ENCODE data around the gene FCER1G. TPM values are rescaled to one million over a fixed set of nuclear protein-coding genes. Genes with fewer than 3 reads are reported as not detected.

Gene FCER1G
- total RNA-seq, 4 donors from 2014 or later: 6.4 to 74.6 (median 52.0) TPM

- no peak for TF ChIP-seq EP300 (IDR thresholded peaks at IDR 0.05)
- TF ChIP-seq POLR2AphosphoS5 (IDR thresholded peaks at IDR 0.05): no peak
- TF ChIP-seq CTCF (IDR thresholded peaks at IDR 0.05): no peak
- no peak for TF ChIP-seq POLR2A (IDR thresholded peaks at IDR 0.05)
- Histone ChIP-seq H3K36me3 (peaks cover 0 to 15% of the 10 kb centered on the region in 2 donors), H3K27me3 (no peaks in the 10 kb centered on the region), H3K27ac (peak overlapping the region in 3 of 4 donors; percentile 94 to 96 (median 96)), H3K9me3 (no peaks in the 10 kb centered on the region), H3K4me1 (peaks cover 0 to 91% (median 49%) of the 10 kb centered on the region in 3 donors), H3K4me3 (no peak overlapping the region)
- 28 to 65% methylated on average over 4 to 5 of the region's 5 CpGs for WGBS, 2 donors (ENCODE audit: low coverage in 1 of 2)
- ATAC-seq: no peak
Measured at GRCh38 chr1:161199506-161200139, 15.5 kb upstream of the FCER1G start.

DNA sequence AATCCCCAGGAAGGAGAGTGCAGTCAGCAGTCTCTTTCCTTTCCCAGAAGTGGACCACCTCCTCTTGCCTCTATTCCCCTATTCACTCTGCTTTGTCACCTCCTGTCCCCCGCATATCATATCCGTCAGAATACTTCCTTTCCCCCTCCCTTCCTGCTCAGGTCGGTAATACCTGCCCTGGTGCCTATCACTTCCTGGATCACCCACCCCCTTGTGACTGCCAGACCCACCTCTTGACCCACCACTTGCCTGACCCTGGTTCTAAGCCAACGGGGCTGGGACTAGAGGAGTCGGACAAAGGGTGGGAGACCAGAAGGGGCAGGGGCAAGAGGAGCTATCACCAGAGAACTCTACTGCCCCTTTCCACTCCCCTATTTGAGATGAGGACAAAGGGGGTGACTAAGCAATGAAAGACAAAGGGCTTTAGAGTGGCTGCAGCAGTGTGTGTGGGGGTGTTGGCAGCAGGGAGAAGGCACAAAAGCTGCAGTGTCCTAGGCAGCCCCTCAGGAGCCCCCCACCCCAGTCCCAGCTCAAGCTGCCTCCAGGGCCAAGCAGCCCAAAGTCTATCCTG, 14.6 kb upstream of the FCER1G start:
- TF ChIP-seq POLR2AphosphoS5 (IDR thresholded peaks at IDR 0.05) (no peak), EP300 (IDR thresholded peaks at IDR 0.05) (no peak), POLR2A (IDR thresholded peaks at IDR 0.05) (no peak), CTCF (IDR thresholded peaks at IDR 0.05) (no peak)
- 53 to 67% methylated on average over 2 to 3 of the region's 5 CpGs for WGBS, 2 donors (ENCODE audit: low coverage in 1 of 2)
- peaks cover 0 to 92% (median 49%) of the 10 kb centered on the region in 3 donors for H3K4me1 ChIP-seq
- H3K27me3 ChIP-seq: no peaks in the 10 kb centered on the region
- H3K9me3 ChIP-seq: no peaks in the 10 kb centered on the region
- H3K27ac ChIP-seq: peak overlapping the region; percentile 94 to 97 (median 96)
- no peak for ATAC-seq
- peaks cover 0 to 17% of the 10 kb centered on the region in 2 donors for H3K36me3 ChIP-seq
- H3K4me3 ChIP-seq: peak overlapping the region in 1 of 2 donors; percentile 81

DNA sequence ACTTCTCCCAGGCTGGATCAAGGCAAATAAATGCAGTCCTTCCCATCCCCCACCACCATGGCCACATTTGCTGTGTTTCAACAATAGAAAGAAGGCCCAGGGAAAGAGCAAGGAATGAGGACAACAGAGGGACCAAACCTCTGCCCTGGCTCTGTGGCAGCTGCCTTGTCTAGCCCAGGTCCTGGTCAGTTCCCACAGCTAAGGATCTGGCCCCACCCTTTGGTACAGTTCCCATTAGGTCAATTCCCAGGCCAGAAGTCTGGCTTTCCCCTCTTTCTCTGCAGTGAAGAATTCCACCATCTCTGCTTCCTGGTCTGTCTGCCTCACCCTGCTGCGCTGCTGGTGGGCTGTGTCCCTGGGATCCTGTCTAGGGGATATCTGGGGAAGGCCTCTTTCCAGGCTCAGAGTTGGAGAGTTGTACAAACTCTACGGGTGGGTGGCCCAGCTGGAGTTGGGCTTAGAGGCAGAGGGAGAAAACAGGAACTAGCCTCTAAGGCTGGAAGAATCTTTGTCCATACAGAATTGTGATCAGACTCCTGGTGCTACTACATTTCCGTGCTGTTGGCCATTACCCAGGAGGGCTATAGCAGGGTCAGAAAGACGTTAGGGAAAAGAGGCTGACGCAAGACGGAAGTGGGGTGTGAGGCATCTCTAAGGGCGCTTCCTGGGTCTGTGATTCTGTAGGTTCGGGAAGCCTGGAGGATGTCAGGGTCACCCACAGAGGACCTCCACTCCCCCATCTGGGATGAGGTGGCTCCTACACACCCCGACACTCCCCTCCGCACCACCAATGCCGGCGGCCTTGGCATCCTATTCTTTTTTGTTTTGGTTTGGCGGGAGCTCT, 13.9 kb upstream of the FCER1G start:
- Histone ChIP-seq H3K4me1 (peaks cover 0 to 92% (median 49%) of the 10 kb centered on the region in 3 donors), H3K27ac (peak overlapping the region; percentile 94 to 97 (median 96)), H3K4me3 (peak overlapping the region; percentile 31 to 81), H3K27me3 (no peaks in the 10 kb centered on the region), H3K36me3 (peaks cover 0 to 21% of the 10 kb centered on the region in 2 donors), H3K9me3 (no peaks in the 10 kb centered on the region)
- WGBS, 2 donors (ENCODE audit: low coverage in 1 of 2): 8% methylated on average over 12 of the region's 13 CpGs; no CpG with 5 or more reads in 1 of the 2 donors
- peak; percentile 50 for ATAC-seq
- TF ChIP-seq POLR2AphosphoS5 (IDR thresholded peaks at IDR 0.05) (peak; percentile 50), EP300 (IDR thresholded peaks at IDR 0.05) (no peak)

DNA sequence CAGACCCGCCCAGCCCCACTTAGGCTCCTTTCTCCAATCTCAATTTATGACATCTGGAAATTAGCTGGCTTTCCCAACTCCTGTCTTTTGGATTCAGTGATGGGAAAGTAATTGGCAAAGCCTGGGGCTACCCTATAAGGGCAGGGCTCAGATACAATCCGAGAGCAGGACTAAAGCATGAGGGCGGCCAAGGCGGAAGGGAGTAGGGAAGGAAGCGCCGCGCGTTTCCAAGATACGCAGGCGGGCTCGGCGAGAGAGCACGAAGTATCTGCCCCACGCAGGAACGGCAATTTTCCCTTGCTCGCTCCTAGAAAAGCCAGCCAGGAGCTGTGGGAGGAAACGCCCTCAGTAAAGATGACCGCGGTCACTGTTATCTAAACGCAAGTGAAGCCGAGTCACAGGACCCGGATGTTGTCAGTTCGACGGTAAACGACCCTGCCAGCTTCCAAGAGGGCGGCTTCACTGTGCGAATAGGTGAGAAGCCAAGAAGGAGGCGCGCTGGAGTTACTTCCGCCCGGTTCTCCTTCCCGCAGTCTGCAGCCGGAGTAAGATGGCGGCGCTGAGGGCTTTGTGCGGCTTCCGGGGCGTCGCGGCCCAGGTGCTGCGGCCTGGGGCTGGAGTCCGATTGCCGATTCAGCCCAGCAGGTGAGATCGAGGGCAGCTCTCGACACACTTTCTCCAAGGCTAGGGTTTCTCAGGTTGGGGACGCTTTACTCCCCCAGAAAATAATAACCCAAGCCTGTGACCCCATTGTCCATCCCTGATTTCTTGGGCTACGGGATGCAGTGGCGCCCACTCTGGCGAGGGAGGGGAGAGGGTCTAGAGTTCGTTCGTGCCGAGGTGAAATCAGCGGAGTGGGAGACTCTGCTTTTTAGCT, 13.0 kb upstream of the FCER1G start, which contains the start of gene NDUFS2:
NDUFS2 (plus strand) TSS at position 532 of the 877 bp plus-strand sequence; CDS start at position 551, 19 bp downstream.
- Histone ChIP-seq H3K27me3 (no peaks in the 10 kb centered on the region), H3K4me3 (peak within 1 kb of the TSS; percentile 56 to 81), H3K9me3 (no peaks in the 10 kb centered on the region), H3K4me1 (peaks cover 0 to 92% (median 49%) of the 10 kb centered on the region in 3 donors), H3K27ac (peak within 1 kb of the TSS; percentile 94 to 97 (median 96)), H3K36me3 (peaks cover 0 to 30% of the 10 kb centered on the region in 2 donors)
- WGBS, 2 donors (ENCODE audit: low coverage in 1 of 2): 0% methylated on average over 13 to 16 of the region's 53 CpGs
- peak; percentile 90 for ATAC-seq
- TF ChIP-seq CTCF (IDR thresholded peaks at IDR 0.05): no peak
- TF ChIP-seq POLR2A (IDR thresholded peaks at IDR 0.05): peak; percentile 51 to 60
- peak; percentile 79 for TF ChIP-seq POLR2AphosphoS5 (IDR thresholded peaks at IDR 0.05)
